HT-29 (cell line): ENCODE data around the gene RAB36. TPM values are rescaled to one million over a fixed set of nuclear protein-coding genes. Genes with fewer than 3 reads are reported as not detected.

Source experiments
- DNase-seq: peaks from one replicate; pipeline ENCODE4 v3.0.0-alpha.2; 2015; ENCODE audit warnings: low spot score
- total RNA-seq: library from RNA; depleted of rRNA; stranded (reverse); fragments of >200 nt; shearing (Covaris generic); gene quantifications from 2 replicates; pipeline ENCODE4 v1.2.3, GENCODE V29; 2014

RAB36 gene
- total RNA-seq, 1 experiment from 2014 or later = 1.5 TPM

- no peak for DNase-seq
These were observed 7.8 kb upstream of the RAB36 start for GRCh38 chr22:23137468-23137867.

- DNase-seq = no peak
These were observed 7.2 kb upstream of the RAB36 start for GRCh38 chr22:23137905-23138561.

GRCh38 chr22:23138584-23139435, 6.5 kb upstream of the RAB36 start:
- no peak for DNase-seq

- no peak for DNase-seq
These were observed 4.9 kb upstream of the RAB36 start for GRCh38 chr22:23140385-23140784.

- DNase-seq = no peak
These were observed 2.7 kb upstream of the RAB36 start for GRCh38 chr22:23142546-23143105.

GRCh38 chr22:23143119-23143518, 2.2 kb upstream of the RAB36 start:
- no peak for DNase-seq

GRCh38 chr22:23144432-23144831, 845 bp upstream of the RAB36 start:
- no peak for DNase-seq

- DNase-seq = no peak
These were observed 697 bp downstream of the RAB36 start for GRCh38 chr22:23145878-23146470.

- DNase-seq = no peak
These were observed 1.4 kb downstream of the RAB36 start for GRCh38 chr22:23146478-23147205.

- DNase-seq = no peak
These were observed 2.5 kb downstream of the RAB36 start for GRCh38 chr22:23147617-23148387.

GRCh38 chr22:23149743-23150238, 4.5 kb downstream of the RAB36 start:
- DNase-seq = no peak

GRCh38 chr22:23150762-23151161, 5.5 kb downstream of the RAB36 start:
- DNase-seq = no peak

- no peak for DNase-seq
These were observed 6.5 kb downstream of the RAB36 start for GRCh38 chr22:23151827-23152226.

GRCh38 chr22:23152238-23153114, 7.2 kb downstream of the RAB36 start:
- no peak for DNase-seq

- DNase-seq = no peak
These were observed 8.7 kb downstream of the RAB36 start for GRCh38 chr22:23153994-23154393.

- no peak for DNase-seq
These were observed 9.2 kb downstream of the RAB36 start for GRCh38 chr22:23154461-23154860.

GRCh38 chr22:23155143-23155542, 9.9 kb downstream of the RAB36 start:
- DNase-seq = no peak

GRCh38 chr22:23155831-23156230, 10.6 kb downstream of the RAB36 start:
- no peak for DNase-seq

GRCh38 chr22:23156286-23156685, 11.0 kb downstream of the RAB36 start:
- DNase-seq = no peak
